Measurements from ENCODE around the gene SNHG17. TPM values are rescaled to one million over a fixed set of nuclear protein-coding genes. Genes with fewer than 3 reads are reported as not detected.
"Not testable (repeated sequence)": the region's sequence is repeated elsewhere in the genome, so short reads cannot be mapped to it uniquely, and the experiment has no call there.

The SNHG17 gene
- total RNA-seq, 2 experiments from 2014 or later, result 154 to 159 TPM

GRCh38 chr20:38387953-38388352 lies 47.2 kb downstream of the SNHG17 start:
- ATAC-seq, result no peak
- Mint-ChIP-seq H3K27me3 (peaks cover 6% of the 10 kb centered on the region), H3K36me3 (ENCODE audit: low read depth) (no peaks in the 10 kb centered on the region), H3K27ac (no peak overlapping the region), H3K4me3 (no peak overlapping the region), H3K9me3 (no peaks in the 10 kb centered on the region), H3K4me1 (ENCODE audit: low read depth) (no peaks in the 10 kb centered on the region)
- ChIA-PET CTCF (no interaction called here), POLR2A (no interaction called here)
- no peak for DNase-seq
- intact Hi-C loops (cut with micrococcal nuclease), result no loop called here
- no peak for TF ChIP-seq CTCF (IDR thresholded peaks at IDR 0.05)

GRCh38 chr20:38386851-38387250 lies 48.3 kb downstream of the SNHG17 start:
- POLR2A ChIA-PET, result no interaction called here
- peaks cover 9% of the 10 kb centered on the region for H3K27me3 Mint-ChIP-seq

GRCh38 chr20:38386004-38386403 lies 49.1 kb downstream of the SNHG17 start:
- no peaks in the 10 kb centered on the region for H3K36me3 Mint-ChIP-seq (ENCODE audit: low read depth)
- H3K4me3 Mint-ChIP-seq, result no peak overlapping the region
- ChIA-PET POLR2A (no interaction called here), CTCF (no interaction called here)
- DNase-seq (no peak), ATAC-seq (no peak)
- intact Hi-C loops (cut with micrococcal nuclease), result no loop called here
- peaks cover 10% of the 10 kb centered on the region for H3K27me3 Mint-ChIP-seq
- H3K9me3 Mint-ChIP-seq, result no peaks in the 10 kb centered on the region
- no peaks in the 10 kb centered on the region for H3K4me1 Mint-ChIP-seq (ENCODE audit: low read depth)
- TF ChIP-seq CTCF (IDR thresholded peaks at IDR 0.05), result no peak
- no peak overlapping the region for H3K27ac Mint-ChIP-seq

More at GRCh38 chr20:38386851-38387250, 48.3 kb downstream of the SNHG17 start:
- DNase-seq, result no peak
- no peak overlapping the region for H3K4me3 Mint-ChIP-seq
- no peaks in the 10 kb centered on the region for H3K4me1 Mint-ChIP-seq (ENCODE audit: low read depth)
- CTCF ChIA-PET, result interaction anchor here (1.1 kb wide), 1 partner anchor 30 kb away, joined by 3 read pairs; no protein-coding TSS in a partner anchor
- intact Hi-C loops (cut with micrococcal nuclease), result no loop called here
- H3K9me3 Mint-ChIP-seq, result no peaks in the 10 kb centered on the region
- no peak for TF ChIP-seq CTCF (IDR thresholded peaks at IDR 0.05)
- no peaks in the 10 kb centered on the region for H3K36me3 Mint-ChIP-seq (ENCODE audit: low read depth)
- H3K27ac Mint-ChIP-seq, result no peak overlapping the region
- no peak for ATAC-seq

GRCh38 chr20:38383147-38383546 lies 52.0 kb downstream of the SNHG17 start:
- CTCF ChIA-PET, result no interaction called here
- ATAC-seq, result no peak
- H3K36me3 Mint-ChIP-seq (ENCODE audit: low read depth), result no peaks in the 10 kb centered on the region
- no peak overlapping the region for H3K27ac Mint-ChIP-seq
- no peaks in the 10 kb centered on the region for H3K9me3 Mint-ChIP-seq
- intact Hi-C loops (cut with micrococcal nuclease), result no loop called here
- H3K4me3 Mint-ChIP-seq, result no peak overlapping the region
- H3K4me1 Mint-ChIP-seq (ENCODE audit: low read depth), result no peaks in the 10 kb centered on the region
- H3K27me3 Mint-ChIP-seq, result peaks cover 11% of the 10 kb centered on the region
- TF ChIP-seq CTCF (IDR thresholded peaks at IDR 0.05), result no peak
- no peak for DNase-seq
- POLR2A ChIA-PET, result interaction anchor here (0.9 kb wide), 1 partner anchor 35 kb away, joined by 4 read pairs; no protein-coding TSS in a partner anchor

GRCh38 chr20:38377838-38378237 lies 57.3 kb downstream of the SNHG17 start:
- H3K4me3 Mint-ChIP-seq; H3K27me3 Mint-ChIP-seq; H3K4me1 Mint-ChIP-seq (ENCODE audit: low read depth); ATAC-seq; H3K9me3 Mint-ChIP-seq; intact Hi-C loops (cut with micrococcal nuclease); POLR2A ChIA-PET; DNase-seq; H3K36me3 Mint-ChIP-seq (ENCODE audit: low read depth); H3K27ac Mint-ChIP-seq: not testable (repeated sequence)
- CTCF ChIA-PET, result interaction anchor here (0.6 kb wide), 1 partner anchor 171 kb away, joined by 3 read pairs; no protein-coding TSS in a partner anchor
